Mucosa of descending colon (tissue), 3 donors: Measurements from ENCODE around the gene PACSIN1. TPM values are rescaled to one million over a fixed set of nuclear protein-coding genes. Genes with fewer than 3 reads are reported as not detected.

Source experiments
- ATAC-seq: fragments of 200-7000 bp; cut with Tn5 transposase; one replicate; pipeline ENCODE4 v1.9.1; 2020; ENCODE audit warnings: mild to moderate bottlenecking, moderate library complexity
- DNase-seq, 3 donors: peaks; one replicate each; pipeline ENCODE4 v3.0.0-alpha.2; 2020
- H3K36me3 ChIP-seq: fragments of 200-600 bp; one replicate; pipeline ENCODE4 v1.8.0; 2021; ENCODE audit warnings: low read depth, mild to moderate bottlenecking
- H3K4me1 ChIP-seq: fragments of 200-600 bp; one replicate; pipeline ENCODE4 v1.8.0; 2021; ENCODE audit warnings: low read depth, mild to moderate bottlenecking
- H3K4me3 ChIP-seq: fragments of 200-600 bp; one replicate; pipeline ENCODE4 v1.8.0; 2021; ENCODE audit warnings: mild to moderate bottlenecking
- H3K9me3 ChIP-seq: fragments of 200-600 bp; one replicate; pipeline ENCODE4 v1.8.0; 2021; ENCODE audit warnings: mild to moderate bottlenecking
- intact Hi-C, 2 donors: fragments of 100-400 bp; cut with DNase I in 1 of 2; cut with micrococcal nuclease in 1 of 2; formaldehyde crosslinking; loops; one replicate each; pipeline versions ENCODE4 v1.11.0 to v1.11.1; 2022; cut with DNase I, micrococcal nuclease
- total RNA-seq, 3 donors: library from RNA; stranded (reverse); fragmentation: NEBNext Ultra II Directional in 2 of 3; extraction: Animal tissue kit (Norgen Biotek cat#: 25700) in 2 of 3; gene quantifications; one replicate each; pipeline versions ENCODE4 v1.2.1 to v1.2.4, GENCODE V29; 2021 to 2023
- TF ChIP-seq, protein P1 (sequence below): fragments of 200-600 bp; IDR thresholded peaks from one replicate; pipeline ENCODE4 v1.8.0; 2022; ENCODE audit warnings: antibody characterized with exemption, mild to moderate bottlenecking
- donor health status: DM: no; HTN: no; CAD: no; lungs with moderate emphysema.
- donor health status: DM: no; HTN: no; CAD: no.
- donor health status: DM: no; HTN: yes; CAD: no.

PACSIN1 gene
- total RNA-seq, 3 donors from 2014 or later, result 0.41 to 1.9 (median 0.67) TPM

DNA sequence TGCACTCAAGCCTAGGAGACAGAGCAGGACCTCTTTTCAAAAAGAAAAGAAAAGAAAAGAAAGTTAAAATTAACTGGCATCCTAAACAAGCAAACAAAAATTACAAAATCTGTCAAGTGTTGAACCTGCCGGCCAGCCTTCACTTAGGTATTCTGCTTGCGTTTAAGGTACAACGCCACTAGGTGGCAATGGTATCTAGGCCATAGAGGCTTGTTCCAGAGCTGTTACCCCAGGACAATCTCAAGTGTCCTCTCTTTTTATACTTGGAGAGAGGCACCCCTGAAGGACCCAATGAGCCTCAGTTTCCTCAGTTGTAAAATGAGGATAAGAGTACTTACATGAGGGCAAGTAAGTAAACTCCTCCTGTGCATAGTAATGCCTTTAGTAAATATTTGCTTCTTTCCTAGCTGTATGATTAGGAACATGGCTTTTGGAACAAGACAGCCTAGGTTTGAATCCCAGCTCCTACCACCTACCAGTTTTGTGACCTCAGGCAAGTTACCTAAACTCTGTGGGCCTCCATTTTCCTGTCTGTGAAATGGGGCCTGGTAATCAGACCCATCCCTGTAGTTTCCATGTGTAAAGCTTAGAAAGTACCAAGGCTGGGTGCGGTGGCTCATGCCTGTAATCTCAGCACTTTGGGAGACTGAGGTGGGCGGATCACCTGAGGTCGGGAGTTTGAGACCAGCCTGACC, 5.8 kb upstream of the PACSIN1 start:
- intact Hi-C loops, result loop anchor here in 1 of 2 donors (10.0 kb wide), 1 partner anchor 145 kb away; no protein-coding TSS in a partner anchor
- Histone ChIP-seq H3K4me3 (no peak overlapping the region), H3K9me3 (no peaks in the 10 kb centered on the region), H3K36me3 (no peaks in the 10 kb centered on the region), H3K4me1 (no peaks in the 10 kb centered on the region)
- DNase-seq, result peak in 1 of 3 donors; percentile 76
- peak; percentile 78 for ATAC-seq
- TF ChIP-seq, protein P1, sequence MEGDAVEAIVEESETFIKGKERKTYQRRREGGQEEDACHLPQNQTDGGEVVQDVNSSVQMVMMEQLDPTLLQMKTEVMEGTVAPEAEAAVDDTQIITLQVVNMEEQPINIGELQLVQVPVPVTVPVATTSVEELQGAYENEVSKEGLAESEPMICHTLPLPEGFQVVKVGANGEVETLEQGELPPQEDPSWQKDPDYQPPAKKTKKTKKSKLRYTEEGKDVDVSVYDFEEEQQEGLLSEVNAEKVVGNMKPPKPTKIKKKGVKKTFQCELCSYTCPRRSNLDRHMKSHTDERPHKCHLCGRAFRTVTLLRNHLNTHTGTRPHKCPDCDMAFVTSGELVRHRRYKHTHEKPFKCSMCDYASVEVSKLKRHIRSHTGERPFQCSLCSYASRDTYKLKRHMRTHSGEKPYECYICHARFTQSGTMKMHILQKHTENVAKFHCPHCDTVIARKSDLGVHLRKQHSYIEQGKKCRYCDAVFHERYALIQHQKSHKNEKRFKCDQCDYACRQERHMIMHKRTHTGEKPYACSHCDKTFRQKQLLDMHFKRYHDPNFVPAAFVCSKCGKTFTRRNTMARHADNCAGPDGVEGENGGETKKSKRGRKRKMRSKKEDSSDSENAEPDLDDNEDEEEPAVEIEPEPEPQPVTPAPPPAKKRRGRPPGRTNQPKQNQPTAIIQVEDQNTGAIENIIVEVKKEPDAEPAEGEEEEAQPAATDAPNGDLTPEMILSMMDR, result peak; percentile 15

DNA sequence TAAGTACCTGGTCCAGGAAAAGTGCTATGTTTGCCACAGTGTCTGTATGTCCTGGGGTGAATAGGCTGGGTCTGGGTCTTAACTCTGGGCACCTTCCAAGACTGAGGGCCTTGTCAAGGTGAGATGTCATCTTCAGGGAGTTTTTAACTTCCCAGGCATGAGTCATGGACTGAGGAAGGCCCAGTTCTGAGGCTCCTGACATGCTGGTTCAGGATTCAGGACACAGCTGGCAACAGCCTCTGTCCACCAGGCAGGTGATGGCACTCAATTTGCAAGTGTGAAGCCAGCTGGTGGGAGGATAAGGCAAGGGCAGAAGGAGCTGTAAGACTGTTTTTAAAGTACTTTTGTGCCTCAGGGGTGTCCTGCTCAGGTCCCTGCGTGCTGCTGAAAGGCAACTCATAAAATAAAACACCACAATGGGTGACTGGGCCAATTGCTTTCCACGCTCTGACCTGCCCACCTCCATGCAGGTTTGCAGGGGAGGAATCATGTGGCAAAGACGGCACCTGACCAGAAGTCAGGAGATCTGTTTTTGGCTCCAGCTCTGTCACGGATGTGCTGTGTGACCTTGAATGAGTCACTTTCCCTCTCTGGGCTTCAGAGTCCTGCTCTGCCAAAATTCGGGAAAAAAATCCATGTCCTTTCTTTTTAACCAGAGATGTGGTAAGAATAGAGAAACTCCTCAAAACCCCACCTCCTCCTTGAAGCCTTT, 4.9 kb upstream of the PACSIN1 start:
- TF ChIP-seq, protein P1, result no peak
- H3K9me3 ChIP-seq, result no peaks in the 10 kb centered on the region
- peaks cover 7% of the 10 kb centered on the region for H3K4me1 ChIP-seq
- no peak overlapping the region for H3K4me3 ChIP-seq
- intact Hi-C loops, result loop anchor here in 1 of 2 donors (10.0 kb wide), 1 partner anchor 144 kb away; no protein-coding TSS in a partner anchor
- no peak for ATAC-seq
- no peak for DNase-seq
- no peaks in the 10 kb centered on the region for H3K36me3 ChIP-seq

DNA sequence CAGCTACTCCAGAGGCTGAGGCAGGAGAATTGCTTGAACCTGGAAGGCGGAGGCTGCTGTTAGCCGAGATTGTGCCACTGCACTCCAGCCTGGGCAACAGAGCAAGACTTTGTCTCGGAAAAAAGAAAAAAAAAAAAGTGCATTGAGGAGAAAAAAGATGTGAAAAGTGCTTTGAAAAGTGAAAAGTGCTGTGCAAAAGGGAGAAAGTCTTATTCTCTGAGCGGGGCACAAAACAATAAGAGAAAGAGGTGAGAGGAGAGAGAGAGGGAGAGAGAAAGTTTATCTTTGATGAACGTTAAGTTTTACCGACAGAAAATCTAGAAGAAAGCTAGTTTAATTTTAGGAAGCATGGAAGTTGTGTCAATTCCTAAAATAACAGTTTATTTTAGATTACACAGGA, 3.9 kb upstream of the PACSIN1 start:
- Histone ChIP-seq H3K4me3 (no peak overlapping the region), H3K4me1 (peaks cover 10% of the 10 kb centered on the region), H3K9me3 (no peaks in the 10 kb centered on the region), H3K36me3 (no peaks in the 10 kb centered on the region)
- TF ChIP-seq, protein P1, result no peak
- DNase-seq (no peak), ATAC-seq (no peak)
- intact Hi-C loops, result loop anchor here in 1 of 2 donors (10.0 kb wide), 1 partner anchor 143 kb away; no protein-coding TSS in a partner anchor

DNA sequence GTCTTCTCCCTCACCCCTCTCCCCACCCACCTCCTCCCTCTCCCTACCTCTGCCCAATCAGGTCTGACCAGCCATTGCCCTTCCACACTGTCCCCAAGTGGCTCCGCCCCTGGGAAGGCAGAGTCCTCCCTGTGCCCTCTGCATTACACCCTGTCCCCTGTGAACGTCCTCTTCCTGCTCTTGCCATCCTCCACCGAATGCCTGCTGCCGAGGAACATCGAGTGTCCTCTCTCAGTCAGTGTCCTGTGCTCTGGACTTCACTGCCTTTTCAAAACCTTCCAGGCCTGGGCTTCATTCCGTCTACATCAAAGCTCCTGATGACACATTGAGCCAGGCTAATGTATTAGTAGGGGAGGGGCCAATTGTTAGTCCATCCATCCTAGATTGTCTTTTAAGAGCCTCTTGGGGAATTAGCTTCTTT, 3.3 kb upstream of the PACSIN1 start:
- Histone ChIP-seq H3K4me3 (no peak overlapping the region), H3K4me1 (peaks cover 10% of the 10 kb centered on the region), H3K36me3 (no peaks in the 10 kb centered on the region), H3K9me3 (no peaks in the 10 kb centered on the region)
- peak in 2 of 3 donors; percentile 41 to 72 for DNase-seq
- intact Hi-C loops, result loop anchor here in 1 of 2 donors (10.0 kb wide), 1 partner anchor 142 kb away; no protein-coding TSS in a partner anchor
- peak; percentile 83 for ATAC-seq
- TF ChIP-seq, protein P1, result no peak

DNA sequence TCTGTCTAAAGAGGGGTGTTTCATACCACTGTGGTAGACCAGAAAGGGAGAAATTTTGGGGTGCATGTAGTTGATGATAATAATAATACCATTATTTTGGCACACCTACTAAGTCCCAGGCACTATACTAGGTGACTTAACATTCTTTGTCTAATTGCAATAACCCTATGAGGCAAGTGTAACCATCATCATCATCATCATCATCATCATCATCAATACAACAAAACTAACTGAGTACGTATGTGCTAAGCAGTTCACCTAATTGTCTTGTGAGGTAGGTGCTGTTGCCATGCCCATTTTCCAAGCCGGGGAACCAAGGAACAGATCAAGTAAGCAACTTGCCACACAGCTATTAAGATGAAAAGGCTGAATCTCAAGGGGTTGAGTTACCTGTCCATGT, 2.6 kb upstream of the PACSIN1 start:
- intact Hi-C loops, result loop anchor here in 1 of 2 donors (10.0 kb wide), 1 partner anchor 142 kb away; no protein-coding TSS in a partner anchor
- no peaks in the 10 kb centered on the region for H3K36me3 ChIP-seq
- H3K4me3 ChIP-seq, result no peak overlapping the region
- TF ChIP-seq, protein P1, result no peak
- DNase-seq (no peak), ATAC-seq (no peak)
- H3K4me1 ChIP-seq, result peaks cover 10% of the 10 kb centered on the region
- H3K9me3 ChIP-seq, result no peaks in the 10 kb centered on the region
